ENCODE results near the gene POLD4.
A peak's percentile ranks its signal among the peaks of the same experiment; 100 is the strongest.

The POLD4 gene

GRCh38 chr11:67400942-67401494 lies 47.7 kb upstream of the POLD4 start:
- H3K27ac ChIP-seq (ENCODE audit: low read depth, low read length), result peak overlapping the region; percentile 96
- peak overlapping the region; percentile 87 for H4K12ac ChIP-seq (ENCODE audit: low read depth, low read length)
- H3K27me3 ChIP-seq (ENCODE audit: insufficient read depth, low read length), result no peaks in the 10 kb centered on the region
- peaks cover 10% of the 10 kb centered on the region for H3K79me1 ChIP-seq (ENCODE audit: low read length)
- peak overlapping the region; percentile 86 for H2AK5ac ChIP-seq (ENCODE audit: low read length)
- H3K4me2 ChIP-seq (ENCODE audit: low read length), result peak overlapping the region; percentile 79
- peak overlapping the region; percentile 97 for H2BK5ac ChIP-seq (ENCODE audit: low read depth, low read length, poor library complexity)
- peak overlapping the region; percentile 99 for H3K4ac ChIP-seq (ENCODE audit: low read depth, low read length)
- peak overlapping the region; percentile 99 for H2AFZ ChIP-seq (ENCODE audit: insufficient read depth, low read length, poor library complexity)
- H3K79me2 ChIP-seq (ENCODE audit: control insufficient read depth, insufficient read depth, low read length, poor library complexity), result peaks cover 13% of the 10 kb centered on the region
- H2BK120ac ChIP-seq (ENCODE audit: insufficient read depth, low read length, poor library complexity), result peak overlapping the region; percentile 85
- DNase-seq, result no peak
- no peaks in the 10 kb centered on the region for H3K9me3 ChIP-seq (ENCODE audit: insufficient read depth, low read depth, low read length)
- H2BK12ac ChIP-seq (ENCODE audit: low read length), result no peak overlapping the region
- peak overlapping the region; percentile 92 for H3K18ac ChIP-seq (ENCODE audit: low read length)
- peak overlapping the region; percentile 93 for H3K14ac ChIP-seq (ENCODE audit: low read length)
- peaks cover 35 to 42% of the 10 kb centered on the region in 2 experiments for H3K36me3 ChIP-seq (ENCODE audit: control insufficient read depth in 1 of 2, insufficient read depth in 2 of 2, low read length in 2 of 2)
- peak overlapping the region; percentile 91 for H3K4me3 ChIP-seq (ENCODE audit: low read depth, low read length)
- peaks cover 12 to 18% of the 10 kb centered on the region in 2 experiments for H3K4me1 ChIP-seq (ENCODE audit: control insufficient read depth in 1 of 2, insufficient read depth in 2 of 2, low read length in 2 of 2)
- H3K9ac ChIP-seq (ENCODE audit: low read length), result peak overlapping the region; percentile 98
- no CpG with 5 or more reads among the region's 27 CpGs for WGBS (ENCODE audit: extremely low coverage, insufficient coverage, insufficient read length)
- H3K23ac ChIP-seq (ENCODE audit: low read length), result no peak overlapping the region
- peak overlapping the region; percentile 97 for H4K91ac ChIP-seq (ENCODE audit: low read depth, low read length)
- H4K8ac ChIP-seq (ENCODE audit: low read depth, low read length), result peak overlapping the region; percentile 97

GRCh38 chr11:67400251-67400941 lies 47.0 kb upstream of the POLD4 start:
- WGBS (ENCODE audit: extremely low coverage, insufficient coverage, insufficient read length), result no CpG with 5 or more reads among the region's 23 CpGs
- H3K36me3 ChIP-seq (ENCODE audit: control insufficient read depth in 1 of 2, insufficient read depth in 2 of 2, low read length in 2 of 2), result peaks cover 40 to 49% of the 10 kb centered on the region in 2 experiments
- no peaks in the 10 kb centered on the region for H3K27me3 ChIP-seq (ENCODE audit: insufficient read depth, low read length)
- no peak overlapping the region for H3K18ac ChIP-seq (ENCODE audit: low read length)
- H3K79me2 ChIP-seq (ENCODE audit: control insufficient read depth, insufficient read depth, low read length, poor library complexity), result peaks cover 13% of the 10 kb centered on the region
- no peak overlapping the region for H2BK120ac ChIP-seq (ENCODE audit: insufficient read depth, low read length, poor library complexity)
- no peak overlapping the region for H2BK5ac ChIP-seq (ENCODE audit: low read depth, low read length, poor library complexity)
- no peak overlapping the region for H3K23ac ChIP-seq (ENCODE audit: low read length)
- peaks cover 12 to 18% of the 10 kb centered on the region in 2 experiments for H3K4me1 ChIP-seq (ENCODE audit: control insufficient read depth in 1 of 2, insufficient read depth in 2 of 2, low read length in 2 of 2)
- peak overlapping the region; percentile 93 for H3K14ac ChIP-seq (ENCODE audit: low read length)
- no peak overlapping the region for H2BK12ac ChIP-seq (ENCODE audit: low read length)
- peak overlapping the region; percentile 91 for H3K4me3 ChIP-seq (ENCODE audit: low read depth, low read length)
- H2AFZ ChIP-seq (ENCODE audit: insufficient read depth, low read length, poor library complexity), result no peak overlapping the region
- peak overlapping the region; percentile 79 for H3K4me2 ChIP-seq (ENCODE audit: low read length)
- no peaks in the 10 kb centered on the region for H3K9me3 ChIP-seq (ENCODE audit: insufficient read depth, low read depth, low read length)
- H4K91ac ChIP-seq (ENCODE audit: low read depth, low read length), result peak overlapping the region; percentile 97
- peak overlapping the region; percentile 44 for H2AK5ac ChIP-seq (ENCODE audit: low read length)
- H3K27ac ChIP-seq (ENCODE audit: low read depth, low read length), result no peak overlapping the region
- DNase-seq, result no peak
- H3K79me1 ChIP-seq (ENCODE audit: low read length), result peaks cover 10% of the 10 kb centered on the region
- no peak overlapping the region for H4K8ac ChIP-seq (ENCODE audit: low read depth, low read length)
- H3K9ac ChIP-seq (ENCODE audit: low read length), result peak overlapping the region; percentile 98
- peak overlapping the region; percentile 99 for H3K4ac ChIP-seq (ENCODE audit: low read depth, low read length)
- peak overlapping the region; percentile 87 for H4K12ac ChIP-seq (ENCODE audit: low read depth, low read length)

DNA sequence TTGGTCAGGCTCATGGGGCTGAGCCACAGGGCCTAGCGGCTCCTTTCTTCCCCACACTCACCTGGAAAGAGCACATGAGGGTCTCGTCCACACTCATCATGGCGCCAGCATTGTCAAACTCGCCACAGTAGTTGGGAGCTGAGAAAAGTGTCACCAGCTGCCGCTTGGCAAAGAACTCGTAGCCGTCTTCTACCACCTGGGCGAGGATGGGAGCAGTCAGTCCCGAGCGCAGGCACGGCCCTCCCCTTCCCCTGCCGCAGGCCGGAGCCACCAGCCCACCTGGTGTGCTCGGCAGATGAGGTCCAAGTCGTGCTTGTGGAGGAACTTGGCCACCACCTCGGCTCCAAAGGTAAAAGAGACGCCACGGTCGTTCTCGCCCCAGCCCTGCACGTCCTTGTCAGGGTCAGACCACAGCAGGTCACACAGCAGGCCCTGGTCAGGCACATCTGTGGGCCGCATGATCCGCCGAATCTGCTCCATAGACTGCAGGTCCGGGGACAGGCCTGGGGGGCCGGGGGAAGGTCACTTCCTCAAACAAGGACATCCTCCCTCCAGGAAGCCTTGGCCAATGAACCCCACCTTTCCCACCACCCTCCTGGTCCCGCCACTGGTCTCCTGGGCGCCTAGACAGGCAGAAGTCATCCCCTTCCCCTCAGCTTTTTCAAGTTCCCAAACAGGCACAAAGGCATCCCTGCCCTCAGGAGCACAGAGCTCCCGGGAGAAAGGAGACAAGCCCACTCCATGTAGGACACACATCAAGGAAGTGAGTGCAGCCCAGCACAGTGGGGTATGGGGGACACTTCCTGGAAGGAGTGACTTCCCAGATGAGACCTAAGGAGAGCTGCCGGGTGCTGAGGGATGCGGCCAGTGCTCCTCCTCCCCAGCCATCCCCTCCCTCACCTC lies 45.6 kb upstream of the POLD4 start:
- no peak overlapping the region for H3K14ac ChIP-seq (ENCODE audit: low read length)
- no peaks in the 10 kb centered on the region for H3K9me3 ChIP-seq (ENCODE audit: insufficient read depth, low read depth, low read length)
- H3K79me2 ChIP-seq (ENCODE audit: control insufficient read depth, insufficient read depth, low read length, poor library complexity), result peaks cover 13% of the 10 kb centered on the region
- H2BK120ac ChIP-seq (ENCODE audit: insufficient read depth, low read length, poor library complexity), result no peak overlapping the region
- no peak overlapping the region for H2AK5ac ChIP-seq (ENCODE audit: low read length)
- WGBS (ENCODE audit: extremely low coverage, insufficient coverage, insufficient read length), result no CpG with 5 or more reads among the region's 31 CpGs
- H2AFZ ChIP-seq (ENCODE audit: insufficient read depth, low read length, poor library complexity), result no peak overlapping the region
- H2BK12ac ChIP-seq (ENCODE audit: low read length), result no peak overlapping the region
- no peak overlapping the region for H4K8ac ChIP-seq (ENCODE audit: low read depth, low read length)
- no peak overlapping the region for H3K23ac ChIP-seq (ENCODE audit: low read length)
- DNase-seq, result peak in 1 of 2 donors; percentile 28
- peaks cover 10% of the 10 kb centered on the region for H3K79me1 ChIP-seq (ENCODE audit: low read length)
- H3K4me3 ChIP-seq (ENCODE audit: low read depth, low read length), result no peak overlapping the region
- H3K4me2 ChIP-seq (ENCODE audit: low read length), result no peak overlapping the region
- no peaks in the 10 kb centered on the region for H3K27me3 ChIP-seq (ENCODE audit: insufficient read depth, low read length)
- no peak overlapping the region for H4K12ac ChIP-seq (ENCODE audit: low read depth, low read length)
- H3K9ac ChIP-seq (ENCODE audit: low read length), result no peak overlapping the region
- H3K4me1 ChIP-seq (ENCODE audit: control insufficient read depth in 1 of 2, insufficient read depth in 2 of 2, low read length in 2 of 2), result peaks cover 12 to 14% of the 10 kb centered on the region in 2 experiments
- no peak overlapping the region for H2BK5ac ChIP-seq (ENCODE audit: low read depth, low read length, poor library complexity)
- no peak overlapping the region for H3K27ac ChIP-seq (ENCODE audit: low read depth, low read length)
- H3K36me3 ChIP-seq (ENCODE audit: control insufficient read depth in 1 of 2, insufficient read depth in 2 of 2, low read length in 2 of 2), result peaks cover 46 to 54% of the 10 kb centered on the region in 2 experiments
- no peak overlapping the region for H3K18ac ChIP-seq (ENCODE audit: low read length)
- H4K91ac ChIP-seq (ENCODE audit: low read depth, low read length), result no peak overlapping the region
- H3K4ac ChIP-seq (ENCODE audit: low read depth, low read length), result no peak overlapping the region

- peaks cover 50 to 59% of the 10 kb centered on the region in 2 experiments for H3K36me3 ChIP-seq (ENCODE audit: control insufficient read depth in 1 of 2, insufficient read depth in 2 of 2, low read length in 2 of 2)
- DNase-seq, result no peak
- H2AK5ac ChIP-seq (ENCODE audit: low read length), result no peak overlapping the region
- no peak overlapping the region for H4K91ac ChIP-seq (ENCODE audit: low read depth, low read length)
- peaks cover 10% of the 10 kb centered on the region for H3K79me1 ChIP-seq (ENCODE audit: low read length)
- no peaks in the 10 kb centered on the region for H3K27me3 ChIP-seq (ENCODE audit: insufficient read depth, low read length)
- H3K18ac ChIP-seq (ENCODE audit: low read length), result no peak overlapping the region
- no peak overlapping the region for H2BK5ac ChIP-seq (ENCODE audit: low read depth, low read length, poor library complexity)
- no peak overlapping the region for H3K9ac ChIP-seq (ENCODE audit: low read length)
- no peak overlapping the region for H2BK12ac ChIP-seq (ENCODE audit: low read length)
- no peak overlapping the region for H3K14ac ChIP-seq (ENCODE audit: low read length)
- no peaks in the 10 kb centered on the region for H3K9me3 ChIP-seq (ENCODE audit: insufficient read depth, low read depth, low read length)
- H2BK120ac ChIP-seq (ENCODE audit: insufficient read depth, low read length, poor library complexity), result no peak overlapping the region
- no peak overlapping the region for H3K4me2 ChIP-seq (ENCODE audit: low read length)
- no peak overlapping the region for H4K8ac ChIP-seq (ENCODE audit: low read depth, low read length)
- peaks cover 12 to 14% of the 10 kb centered on the region in 2 experiments for H3K4me1 ChIP-seq (ENCODE audit: control insufficient read depth in 1 of 2, insufficient read depth in 2 of 2, low read length in 2 of 2)
- H4K12ac ChIP-seq (ENCODE audit: low read depth, low read length), result no peak overlapping the region
- H3K79me2 ChIP-seq (ENCODE audit: control insufficient read depth, insufficient read depth, low read length, poor library complexity), result peaks cover 13% of the 10 kb centered on the region
- no peak overlapping the region for H3K23ac ChIP-seq (ENCODE audit: low read length)
- H2AFZ ChIP-seq (ENCODE audit: insufficient read depth, low read length, poor library complexity), result no peak overlapping the region
- H3K4ac ChIP-seq (ENCODE audit: low read depth, low read length), result no peak overlapping the region
- WGBS (ENCODE audit: extremely low coverage, insufficient coverage, insufficient read length), result no CpG with 5 or more reads among the region's 24 CpGs
- H3K27ac ChIP-seq (ENCODE audit: low read depth, low read length), result no peak overlapping the region
- no peak overlapping the region for H3K4me3 ChIP-seq (ENCODE audit: low read depth, low read length)
Observed at GRCh38 chr11:67397986-67398660, 44.8 kb upstream of the POLD4 start.

All from trophoblast cell (in vitro differentiated cells and primary cell).